Skin epidermis (tissue), 12 donors: ENCODE data around the gene FALEC.

Experiments used
- H3K27ac ChIP-seq, 21 experiments: fragments of 200-600 bp; sonication (generic) in 11 of 21; one replicate each; pipeline ENCODE4 v1.5.0; 2020; ENCODE audit warnings: mild to moderate bottlenecking in 3 of 21, inconsistent platforms in 2 of 21, moderate library complexity in 2 of 21
- H3K4me3 ChIP-seq, 7 experiments: fragments of 200-600 bp; sonication (generic) in 2 of 7; one replicate each; pipeline ENCODE4 v1.5.0; 2020; ENCODE audit warnings: inconsistent platforms in 2 of 7, mild to moderate bottlenecking in 2 of 7, moderate library complexity in 1 of 7

The FALEC gene

DNA sequence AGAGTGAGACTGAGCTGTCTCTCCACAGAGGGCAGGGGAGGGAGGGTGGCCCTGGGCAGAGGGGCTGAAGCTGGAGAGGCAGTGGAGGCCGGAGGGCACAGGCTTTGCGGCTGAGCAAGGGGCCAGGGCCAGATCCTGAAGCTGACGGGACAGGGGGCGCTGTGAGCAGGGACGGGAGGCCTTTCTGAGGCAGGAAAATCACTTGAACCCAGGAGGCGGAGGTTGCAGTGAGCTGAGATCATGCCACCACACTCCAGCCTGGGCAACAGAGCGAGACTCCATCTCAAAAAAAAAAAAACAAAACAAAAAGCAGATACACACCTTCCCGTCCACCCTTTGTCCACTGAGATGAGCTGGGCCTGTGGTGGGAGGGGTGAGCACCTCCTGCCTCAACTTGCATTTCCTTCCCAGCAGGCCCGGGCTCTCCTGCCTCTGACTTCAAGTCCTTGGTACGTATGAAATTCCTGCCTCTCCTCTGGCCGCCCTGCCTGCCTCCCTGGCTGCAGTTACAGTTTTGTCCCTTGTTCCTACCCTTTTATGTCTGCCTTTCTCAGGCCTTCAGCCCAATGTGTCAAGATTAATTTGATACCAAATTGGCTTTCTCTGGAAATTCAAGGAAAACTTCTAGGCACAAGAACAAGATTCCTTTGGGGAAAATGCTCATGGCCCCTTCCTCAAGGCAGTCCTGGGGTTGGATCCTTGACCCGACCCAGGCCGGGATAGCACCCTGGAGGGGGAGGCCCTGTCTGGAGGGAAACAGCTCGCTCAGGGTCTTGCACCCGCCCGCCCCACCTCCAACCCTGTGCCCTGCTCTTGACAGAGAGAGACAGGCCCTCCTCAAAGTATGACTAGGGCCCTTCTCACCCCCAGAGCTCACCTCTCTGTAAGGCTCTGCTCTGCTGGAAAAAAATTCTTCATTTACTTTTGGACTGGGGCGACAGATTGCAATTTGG is 22.5 kb downstream of the FALEC start:
- Histone ChIP-seq H3K27ac (peak overlapping the region in 13 of 21 experiments; percentile 18 to 76 (median 57)), H3K4me3 (no peak overlapping the region)

DNA sequence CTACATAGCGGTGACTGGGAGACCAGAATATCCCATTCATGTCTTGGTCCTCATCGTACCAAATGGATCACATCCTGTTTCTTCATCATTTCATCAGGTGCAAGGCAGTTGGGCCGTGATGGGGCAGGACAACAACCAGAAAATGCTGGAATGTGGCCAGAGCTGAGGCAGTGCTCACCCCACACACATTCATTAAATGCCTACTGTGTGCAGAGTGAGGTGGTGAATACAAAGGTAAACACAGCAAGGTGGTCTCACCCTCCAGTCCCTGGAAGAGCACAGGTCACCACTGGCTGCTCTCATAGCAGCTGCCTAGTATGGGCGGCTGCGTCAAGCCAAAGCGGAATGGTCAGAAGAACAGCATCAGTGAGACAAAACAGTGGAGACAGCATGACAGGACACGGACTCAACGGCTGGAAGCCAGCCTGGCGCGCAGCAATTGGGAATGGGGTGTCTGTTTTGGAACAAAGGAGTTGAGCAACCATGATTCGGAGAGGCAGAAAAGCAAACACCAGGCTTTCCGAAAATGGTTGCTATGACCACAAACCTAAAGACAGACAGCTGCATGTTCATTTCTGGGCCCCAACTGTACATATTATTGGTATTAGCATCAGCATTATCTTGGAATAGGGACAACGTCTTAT is 28.1 kb downstream of the FALEC start:
- Histone ChIP-seq H3K4me3 (no peak overlapping the region), H3K27ac (peak overlapping the region in 1 of 21 experiments; percentile 31)

DNA sequence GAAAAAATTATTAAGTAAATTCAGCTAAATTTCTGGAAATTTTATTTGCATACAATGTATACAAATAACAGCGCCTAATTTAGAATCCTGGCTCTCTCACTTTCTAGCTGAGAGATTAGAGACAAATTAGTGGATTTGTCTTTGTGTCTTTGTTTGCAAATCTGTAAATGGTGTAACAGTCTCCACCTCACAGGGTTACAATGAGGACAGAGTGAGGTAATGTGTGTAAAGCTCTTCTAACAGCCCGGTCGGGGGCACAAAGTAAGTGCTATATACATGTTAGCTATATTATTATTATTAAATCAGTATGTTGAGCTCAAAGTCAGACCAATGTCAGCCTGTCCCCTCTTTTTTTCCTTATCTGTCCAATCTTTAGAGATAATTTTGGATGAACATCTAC is 28.7 kb downstream of the FALEC start:
- Histone ChIP-seq H3K27ac (peak overlapping the region in 2 of 21 experiments; percentile 16 to 31), H3K4me3 (no peak overlapping the region)

DNA sequence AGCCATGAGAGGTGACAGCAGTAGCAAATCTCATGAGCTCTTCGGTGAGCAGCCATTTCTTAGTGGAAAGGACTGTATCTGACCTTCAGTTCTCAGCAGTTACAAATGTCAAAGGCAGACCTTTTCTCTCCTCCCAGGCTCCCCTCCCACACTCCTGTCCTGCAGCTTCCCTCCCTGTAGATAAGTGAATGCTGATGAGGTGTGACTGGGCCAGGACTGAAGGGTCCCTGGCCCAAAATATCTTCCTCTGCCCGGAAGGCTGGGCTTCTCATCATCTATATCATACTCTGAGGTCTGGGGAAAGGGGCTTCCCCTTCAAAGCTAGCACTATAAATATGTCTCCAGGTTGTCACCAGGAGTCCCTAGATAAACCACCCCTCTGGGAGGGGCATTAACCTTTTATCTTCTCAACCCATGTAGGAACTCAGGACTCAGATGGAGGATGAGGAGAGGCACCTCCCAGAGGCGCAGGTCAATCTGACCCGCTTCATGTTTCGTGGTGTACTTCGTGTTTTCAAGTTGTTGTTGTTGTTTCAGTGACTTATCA is 30.0 kb downstream of the FALEC start:
- no peak overlapping the region for H3K27ac ChIP-seq
- no peak overlapping the region for H3K4me3 ChIP-seq

DNA sequence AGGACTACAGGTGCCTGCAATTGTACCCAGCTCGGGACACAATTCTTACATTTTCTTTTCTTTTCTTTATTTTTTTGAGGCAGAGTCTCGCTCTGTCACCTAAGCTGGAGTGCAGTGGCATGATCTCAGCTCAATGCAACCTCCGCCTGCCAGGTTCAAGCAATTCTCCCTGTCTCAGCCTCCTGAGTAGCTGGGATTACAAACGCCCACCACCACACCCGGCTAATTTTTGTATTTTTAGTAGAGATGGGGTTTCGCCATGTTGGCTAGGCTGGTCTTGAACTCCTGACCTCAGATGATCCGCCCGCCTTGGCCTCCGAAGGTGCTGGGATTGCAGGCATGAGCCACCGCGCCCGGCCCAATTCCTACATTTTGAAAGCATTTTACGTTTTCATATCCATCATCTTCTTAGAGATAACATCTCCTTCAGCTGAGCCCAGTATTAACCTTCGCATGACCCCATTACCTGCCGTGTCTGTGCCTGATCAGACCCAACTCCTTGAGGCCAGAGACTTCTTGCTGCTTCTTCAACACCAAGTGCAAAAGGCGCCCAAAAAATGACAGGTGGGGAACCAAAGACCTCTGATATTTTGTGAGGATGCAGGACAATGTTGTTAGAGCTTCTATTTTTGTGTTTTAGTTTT is 30.9 kb downstream of the FALEC start:
- H3K27ac ChIP-seq: no peak overlapping the region

DNA sequence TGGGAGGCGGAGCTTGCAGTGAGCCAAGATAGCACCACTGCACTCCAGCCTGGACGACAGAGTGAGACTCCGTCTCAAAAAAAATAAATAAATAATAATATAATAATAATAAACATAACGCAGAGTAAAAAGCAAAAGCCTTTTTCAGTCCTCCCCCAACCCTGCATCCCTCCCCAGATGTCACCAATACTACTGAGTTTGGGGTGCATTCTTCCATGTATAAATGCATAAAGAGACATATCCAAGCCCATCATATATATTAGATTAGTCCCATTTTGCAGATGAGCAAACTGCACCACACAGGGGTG is 32.7 kb downstream of the FALEC start:
- Histone ChIP-seq H3K27ac (peak overlapping the region in 10 of 21 experiments; percentile 77 to 95 (median 86)), H3K4me3 (peak overlapping the region in 6 of 7 experiments; percentile 39 to 58 (median 48))

More for the DNA sequence above, 30.9 kb downstream of the FALEC start:
- no peak overlapping the region for H3K4me3 ChIP-seq

DNA sequence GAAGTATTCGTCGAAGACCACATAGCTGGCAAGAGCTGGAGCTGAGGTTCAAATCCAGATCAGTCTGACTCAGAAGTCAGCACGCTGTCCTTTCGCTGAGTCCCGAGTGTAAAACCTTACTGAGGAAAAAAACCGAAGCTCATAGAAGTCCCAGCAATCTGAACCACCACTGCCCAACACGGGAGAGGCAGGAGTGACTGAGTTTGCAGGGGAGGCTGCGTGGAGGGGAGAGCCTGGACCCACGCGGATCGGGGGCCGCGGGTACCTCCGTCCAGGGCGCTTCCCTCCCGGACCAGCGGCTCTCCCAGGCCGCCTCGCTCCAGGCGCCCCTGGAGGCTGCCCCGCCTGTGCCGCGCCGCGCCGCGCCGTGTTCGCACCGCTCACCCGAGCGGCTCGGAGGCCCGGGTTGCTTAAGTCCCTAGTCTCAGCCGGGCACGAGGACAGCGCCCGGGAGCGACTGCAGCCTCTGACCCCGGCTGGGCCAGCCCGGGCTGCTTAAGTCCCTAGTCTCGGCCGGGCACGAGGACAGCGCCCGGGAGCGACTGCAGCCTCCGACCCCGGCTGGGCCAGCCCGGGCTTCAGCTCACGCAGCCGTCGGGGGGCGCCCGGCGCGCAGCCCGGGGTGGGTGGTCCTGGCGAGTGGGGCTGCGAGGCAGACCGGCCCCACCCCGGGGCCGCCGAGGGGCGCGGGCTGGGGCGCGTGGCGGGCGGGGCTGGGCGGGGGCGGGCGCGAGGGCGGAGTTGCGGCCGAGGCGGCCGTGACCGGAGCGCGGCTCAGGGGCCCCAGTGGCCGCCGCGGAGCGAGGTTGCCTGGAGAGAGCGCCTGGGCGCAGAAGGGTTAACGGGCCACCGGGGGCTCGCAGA is 33.3 kb downstream of the FALEC start, which contains the start of gene ADAMTSL4:
TSS of gene ADAMTSL4 (plus strand) at position 777 of the 864 bp plus-strand sequence. CDS start 2,881 bp downstream, outside the sequence.
- peak within 1 kb of the TSS; percentile 39 to 58 (median 47) for H3K4me3 ChIP-seq
- H3K27ac ChIP-seq: peak within 1 kb of the TSS in 20 of 21 experiments; percentile 52 to 95 (median 81)

DNA sequence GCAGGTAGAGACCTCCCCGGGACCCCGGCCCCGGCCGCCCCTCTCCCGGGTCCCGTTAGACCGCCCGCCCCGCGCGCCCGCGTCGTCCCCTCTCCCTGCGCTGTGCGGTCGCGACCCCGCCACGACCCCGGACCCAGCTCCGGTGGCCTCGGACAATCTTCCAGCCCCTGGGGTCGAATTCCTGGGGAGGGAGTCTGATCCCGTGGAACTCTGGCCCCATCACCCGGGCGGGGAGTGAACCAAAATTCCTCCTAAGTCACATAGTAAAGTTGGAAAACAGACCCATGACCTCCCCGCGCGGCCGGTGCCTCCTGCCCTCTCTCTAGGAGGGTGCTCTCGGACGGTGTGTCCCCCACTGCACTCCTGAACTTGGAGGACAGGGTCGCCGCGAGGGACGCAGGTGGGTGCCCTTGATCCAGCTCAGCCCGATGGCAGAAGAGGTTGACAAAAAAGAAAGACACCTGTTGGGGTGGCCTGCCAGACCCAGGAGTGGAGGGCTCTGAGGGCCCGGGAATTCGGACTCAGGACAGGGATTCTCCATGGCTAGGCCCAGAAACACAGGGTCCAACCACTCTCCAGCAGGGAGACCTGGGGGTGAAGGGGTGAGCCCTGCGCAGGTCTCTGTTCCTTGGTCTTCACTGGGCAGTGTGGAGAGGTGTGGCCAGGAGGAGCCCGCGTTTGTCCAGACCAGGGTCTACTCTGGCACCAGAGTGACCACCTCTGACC is 34.1 kb downstream of the FALEC start:
- peak overlapping the region; percentile 39 to 58 (median 47) for H3K4me3 ChIP-seq
- peak overlapping the region in 20 of 21 experiments; percentile 32 to 95 (median 81) for H3K27ac ChIP-seq

DNA sequence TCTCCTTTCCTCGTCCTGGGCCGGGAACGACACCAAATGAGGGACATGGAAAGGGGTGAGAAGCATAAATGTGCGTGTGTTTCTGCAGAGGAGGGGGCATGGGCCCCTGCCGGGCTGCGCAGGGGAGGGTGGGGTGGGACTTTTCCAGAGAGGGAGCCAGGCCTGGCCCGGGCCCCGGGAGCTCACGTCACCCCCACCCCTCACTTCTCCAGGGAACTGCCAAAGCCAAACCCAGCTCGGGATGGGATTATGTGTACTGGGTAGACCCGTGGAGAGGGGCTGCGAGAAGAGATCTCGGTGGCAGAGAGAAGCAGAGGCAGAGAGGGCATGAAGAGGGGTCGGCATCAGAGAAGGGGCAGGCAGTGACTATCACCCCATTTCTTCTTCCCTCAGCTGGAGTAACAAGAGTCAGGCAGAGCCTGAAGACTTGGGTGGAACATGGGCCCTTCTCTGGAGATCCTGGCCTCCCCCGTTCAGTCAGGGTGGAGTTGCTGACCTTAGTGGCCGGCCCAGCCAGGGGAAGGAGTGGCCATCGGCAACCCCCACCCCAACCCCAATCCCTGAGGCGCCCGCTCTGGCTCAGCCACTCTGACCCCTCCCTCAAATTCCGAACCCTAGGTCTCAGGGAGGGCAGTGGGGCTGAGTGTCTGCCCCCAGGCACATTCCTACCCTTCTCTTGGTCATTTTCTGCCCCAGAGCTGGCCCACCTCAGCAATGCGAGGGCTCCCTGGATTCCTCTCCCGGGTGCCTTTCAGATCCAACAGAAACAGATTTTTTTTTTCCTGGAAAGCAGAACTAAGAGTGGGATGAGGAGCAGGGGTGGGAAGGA is 34.9 kb downstream of the FALEC start:
- Histone ChIP-seq H3K27ac (peak overlapping the region in 17 of 21 experiments; percentile 21 to 95 (median 82)), H3K4me3 (peak overlapping the region in 6 of 7 experiments; percentile 39 to 58 (median 48))

DNA sequence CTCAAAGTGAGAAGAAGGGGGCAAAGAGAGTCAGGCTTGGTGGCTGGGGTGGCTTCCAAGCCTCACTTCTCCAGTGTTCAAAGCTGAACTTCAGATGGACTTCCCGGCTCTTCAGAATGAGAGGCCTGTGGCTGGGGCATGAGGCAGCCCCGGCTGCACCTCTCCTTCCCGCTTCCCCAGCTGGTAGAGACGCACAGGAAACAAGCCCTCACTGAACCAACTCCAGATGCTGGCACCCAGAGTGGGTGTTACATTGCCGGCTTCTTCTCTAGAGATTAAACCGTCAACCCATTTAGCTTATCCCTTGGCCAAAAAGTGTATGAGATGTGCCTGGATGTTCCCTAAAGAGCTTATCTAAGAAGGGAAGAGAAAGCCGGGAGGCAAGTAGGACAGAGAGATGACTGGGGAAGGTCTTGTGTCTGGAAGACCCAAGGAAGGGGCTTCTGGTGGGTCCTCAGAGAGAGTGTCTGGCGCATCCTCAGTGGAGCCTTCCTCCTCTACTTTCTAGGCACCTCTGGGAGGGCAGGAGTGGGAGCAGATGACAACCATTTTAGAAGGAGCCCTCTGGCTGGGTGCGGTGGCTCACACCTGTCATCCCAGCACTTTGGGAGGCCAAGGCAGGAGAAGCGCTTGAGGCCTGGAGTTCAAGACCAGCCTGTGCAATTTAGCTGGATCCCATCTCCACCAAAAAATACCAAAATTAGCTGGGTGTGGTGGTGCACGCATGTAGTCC is 35.7 kb downstream of the FALEC start:
- Histone ChIP-seq H3K27ac (peak overlapping the region in 17 of 21 experiments; percentile 21 to 95 (median 82)), H3K4me3 (no peak overlapping the region)

DNA sequence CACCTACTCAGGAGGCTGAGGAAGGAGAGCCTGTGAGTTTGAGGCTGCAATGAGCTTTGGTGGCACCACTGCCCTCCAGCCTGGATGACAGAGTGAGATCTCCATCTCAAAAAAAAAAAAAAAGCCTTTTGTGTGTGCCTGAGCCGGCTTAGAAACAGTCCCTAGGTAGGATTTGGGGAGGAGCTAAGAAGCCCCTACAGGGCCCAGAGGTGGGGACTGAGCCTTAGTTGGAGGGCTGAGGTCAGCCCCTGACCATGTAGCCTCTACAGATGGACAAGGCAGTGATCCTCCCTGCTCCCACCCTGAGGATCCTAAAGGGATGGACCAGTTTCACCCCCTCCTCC is 36.2 kb downstream of the FALEC start:
- Histone ChIP-seq H3K4me3 (no peak overlapping the region), H3K27ac (peak overlapping the region in 19 of 21 experiments; percentile 31 to 95 (median 76))

DNA sequence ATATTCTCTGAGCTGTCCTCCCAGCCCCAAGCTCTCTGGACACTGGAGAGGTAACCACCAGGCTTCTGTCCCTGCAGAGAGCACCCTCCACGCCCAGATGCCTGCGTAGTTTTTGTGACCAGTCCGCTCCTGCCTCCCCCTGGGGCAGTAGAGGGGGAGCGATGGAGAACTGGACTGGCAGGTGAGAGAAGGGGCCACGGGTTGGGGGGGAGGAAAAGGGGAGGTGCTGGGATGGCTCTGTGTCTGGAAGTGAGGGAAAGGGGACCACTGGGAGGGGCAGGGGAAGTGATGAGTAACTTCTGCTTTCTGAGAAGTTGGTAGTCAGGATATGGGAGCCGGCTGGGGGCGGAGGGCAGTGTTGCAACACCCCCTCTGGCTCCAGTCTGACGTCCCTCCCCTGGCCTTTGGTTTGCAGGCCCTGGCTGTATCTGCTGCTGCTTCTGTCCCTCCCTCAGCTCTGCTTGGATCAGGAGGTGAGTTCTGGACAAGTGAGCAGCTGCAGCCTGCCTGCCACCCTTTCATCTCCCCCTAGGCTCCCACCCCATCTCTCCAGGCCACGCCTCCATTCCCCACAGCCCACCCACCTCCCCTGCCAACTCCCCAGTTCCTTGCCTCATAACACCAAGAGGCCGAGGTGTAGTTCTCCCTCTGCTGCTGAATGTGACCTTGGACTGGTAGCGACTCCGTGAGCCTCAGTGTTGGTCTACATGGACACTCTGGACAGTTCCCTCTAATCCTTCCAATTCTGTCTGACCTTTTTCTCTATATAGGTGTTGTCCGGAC is 36.8 kb downstream of the FALEC start:
- Histone ChIP-seq H3K4me3 (no peak overlapping the region), H3K27ac (peak overlapping the region in 20 of 21 experiments; percentile 33 to 95 (median 74))

DNA sequence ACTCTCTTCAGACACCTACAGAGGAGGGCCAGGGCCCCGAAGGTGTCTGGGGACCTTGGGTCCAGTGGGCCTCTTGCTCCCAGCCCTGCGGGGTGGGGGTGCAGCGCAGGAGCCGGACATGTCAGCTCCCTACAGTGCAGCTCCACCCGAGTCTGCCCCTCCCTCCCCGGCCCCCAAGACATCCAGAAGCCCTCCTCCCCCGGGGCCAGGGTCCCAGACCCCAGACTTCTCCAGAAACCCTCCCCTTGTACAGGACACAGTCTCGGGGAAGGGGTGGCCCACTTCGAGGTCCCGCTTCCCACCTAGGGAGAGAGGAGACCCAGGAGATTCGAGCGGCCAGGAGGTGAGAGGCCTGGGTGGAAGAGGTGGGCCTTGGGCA is 37.3 kb downstream of the FALEC start:
- no peak overlapping the region for H3K4me3 ChIP-seq
- H3K27ac ChIP-seq: peak overlapping the region in 19 of 21 experiments; percentile 33 to 95 (median 70)

DNA sequence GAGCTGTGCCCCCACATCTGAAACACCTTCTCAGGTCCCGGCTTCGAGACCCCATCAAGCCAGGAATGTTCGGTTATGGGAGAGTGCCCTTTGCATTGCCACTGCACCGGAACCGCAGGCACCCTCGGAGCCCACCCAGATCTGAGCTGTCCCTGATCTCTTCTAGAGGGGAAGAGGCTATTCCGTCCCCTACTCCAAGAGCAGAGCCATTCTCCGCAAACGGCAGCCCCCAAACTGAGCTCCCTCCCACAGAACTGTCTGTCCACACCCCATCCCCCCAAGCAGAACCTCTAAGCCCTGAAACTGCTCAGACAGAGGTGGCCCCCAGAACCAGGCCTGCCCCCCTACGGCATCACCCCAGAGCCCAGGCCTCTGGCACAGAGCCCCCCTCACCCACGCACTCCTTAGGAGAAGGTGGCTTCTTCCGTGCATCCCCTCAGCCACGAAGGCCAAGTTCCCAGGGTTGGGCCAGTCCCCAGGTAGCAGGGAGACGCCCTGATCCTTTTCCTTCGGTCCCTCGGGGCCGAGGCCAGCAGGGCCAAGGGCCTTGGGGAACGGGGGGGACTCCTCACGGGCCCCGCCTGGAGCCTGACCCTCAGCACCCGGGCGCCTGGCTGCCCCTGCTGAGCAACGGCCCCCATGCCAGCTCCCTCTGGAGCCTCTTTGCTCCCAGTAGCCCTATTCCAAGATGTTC is 38.0 kb downstream of the FALEC start:
- Histone ChIP-seq H3K4me3 (no peak overlapping the region), H3K27ac (peak overlapping the region in 15 of 21 experiments; percentile 33 to 95 (median 75))

DNA sequence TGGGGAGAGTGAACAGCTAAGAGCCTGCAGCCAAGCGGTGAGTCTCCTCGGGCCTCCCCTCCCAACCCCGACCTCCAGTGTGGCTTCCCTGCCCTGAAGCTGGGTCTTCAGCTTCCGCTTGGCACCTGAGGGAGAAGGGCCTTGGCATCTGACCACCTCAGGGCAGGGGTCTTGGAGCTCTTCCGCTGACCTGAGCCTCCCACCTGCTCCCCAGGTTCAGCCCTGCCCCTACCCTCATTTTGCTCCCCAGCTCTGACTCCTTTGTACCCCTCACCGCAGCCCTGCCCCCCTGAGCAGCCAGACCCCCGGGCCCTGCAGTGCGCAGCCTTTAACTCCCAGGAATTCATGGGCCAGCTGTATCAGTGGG is 38.5 kb downstream of the FALEC start:
- Histone ChIP-seq H3K4me3 (no peak overlapping the region), H3K27ac (peak overlapping the region in 9 of 21 experiments; percentile 23 to 95 (median 77))
